Measurements from ENCODE around the gene ANTXRL.
"Not testable (repeated sequence)": the region's sequence is repeated elsewhere in the genome, so short reads cannot be mapped to it uniquely, and the experiment has no call there.

The ANTXRL gene

DNA sequence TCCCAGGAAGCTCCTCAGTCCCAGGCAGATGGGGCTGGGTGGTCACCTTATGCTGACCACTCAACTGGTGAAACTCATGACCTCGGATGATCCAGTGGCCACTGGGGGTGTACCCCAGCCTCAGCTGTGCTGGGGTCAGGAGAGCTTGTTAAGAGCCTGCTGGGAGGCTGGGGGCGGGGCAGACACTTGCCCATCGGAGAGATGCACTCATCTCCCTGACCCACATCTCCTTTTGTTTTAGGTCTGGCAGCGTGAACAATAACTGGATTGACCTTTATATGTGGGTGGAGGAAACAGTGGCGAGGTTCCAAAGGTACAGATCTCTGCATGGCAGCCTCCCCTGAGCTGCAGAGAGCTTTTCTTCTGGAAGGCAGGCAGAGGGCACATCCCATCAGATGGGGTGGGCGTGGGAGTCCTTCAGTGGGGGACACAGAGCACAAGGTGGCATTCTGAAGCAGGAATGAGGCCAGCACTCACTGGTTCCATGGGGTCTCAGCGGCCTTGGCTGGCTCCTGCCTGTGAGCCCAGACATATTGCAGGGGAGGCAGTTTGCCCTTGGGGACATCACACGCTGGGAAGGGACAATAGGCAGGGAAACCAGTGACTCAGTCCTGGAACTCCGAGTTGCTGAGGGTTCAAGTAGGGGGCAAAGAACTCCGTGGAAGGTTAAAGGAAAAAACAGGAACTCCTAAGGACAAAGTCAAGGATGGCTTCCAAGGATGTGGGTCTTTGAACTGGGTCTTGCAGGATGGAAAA, 5.2 kb downstream of the ANTXRL start:
- H3K4me3 ChIP-seq (ENCODE audit: low read depth, low read length): no peak overlapping the region
- DNase-seq (ENCODE audit: low read depth): no peak
- TF ChIP-seq, protein P1, sequence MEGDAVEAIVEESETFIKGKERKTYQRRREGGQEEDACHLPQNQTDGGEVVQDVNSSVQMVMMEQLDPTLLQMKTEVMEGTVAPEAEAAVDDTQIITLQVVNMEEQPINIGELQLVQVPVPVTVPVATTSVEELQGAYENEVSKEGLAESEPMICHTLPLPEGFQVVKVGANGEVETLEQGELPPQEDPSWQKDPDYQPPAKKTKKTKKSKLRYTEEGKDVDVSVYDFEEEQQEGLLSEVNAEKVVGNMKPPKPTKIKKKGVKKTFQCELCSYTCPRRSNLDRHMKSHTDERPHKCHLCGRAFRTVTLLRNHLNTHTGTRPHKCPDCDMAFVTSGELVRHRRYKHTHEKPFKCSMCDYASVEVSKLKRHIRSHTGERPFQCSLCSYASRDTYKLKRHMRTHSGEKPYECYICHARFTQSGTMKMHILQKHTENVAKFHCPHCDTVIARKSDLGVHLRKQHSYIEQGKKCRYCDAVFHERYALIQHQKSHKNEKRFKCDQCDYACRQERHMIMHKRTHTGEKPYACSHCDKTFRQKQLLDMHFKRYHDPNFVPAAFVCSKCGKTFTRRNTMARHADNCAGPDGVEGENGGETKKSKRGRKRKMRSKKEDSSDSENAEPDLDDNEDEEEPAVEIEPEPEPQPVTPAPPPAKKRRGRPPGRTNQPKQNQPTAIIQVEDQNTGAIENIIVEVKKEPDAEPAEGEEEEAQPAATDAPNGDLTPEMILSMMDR (IDR thresholded peaks at IDR 0.05; ENCODE audit: control insufficient read depth, extremely low read depth, insufficient read depth): no peak

DNA sequence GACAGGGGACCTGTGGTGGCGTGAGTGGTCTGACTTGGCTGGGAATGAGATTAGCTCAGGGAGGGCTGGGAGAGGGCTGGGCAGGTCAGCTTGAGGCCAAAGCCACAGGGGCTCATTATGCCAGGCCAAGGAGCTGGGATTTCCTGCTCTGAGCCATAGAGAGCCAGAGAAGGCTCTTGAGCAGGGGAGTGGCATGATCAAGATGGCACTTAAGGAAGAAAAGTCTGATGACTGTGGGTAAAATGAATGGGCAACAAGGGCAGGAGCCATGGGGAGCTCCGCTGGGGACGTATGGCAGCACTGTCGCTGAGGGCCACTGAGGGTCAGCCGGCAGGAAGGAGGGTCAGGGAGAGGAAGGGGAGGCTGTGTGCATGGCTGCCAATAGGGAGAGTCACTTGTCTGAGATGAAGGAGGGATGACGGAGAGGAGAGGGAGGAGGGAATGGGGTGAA, 5.8 kb downstream of the ANTXRL start:
- no peak overlapping the region for H3K4me3 ChIP-seq (ENCODE audit: low read depth, low read length)
- TF ChIP-seq, protein P1 (IDR thresholded peaks at IDR 0.05; ENCODE audit: control insufficient read depth, extremely low read depth, insufficient read depth): no peak
- no peak for DNase-seq (ENCODE audit: low read depth)

DNA sequence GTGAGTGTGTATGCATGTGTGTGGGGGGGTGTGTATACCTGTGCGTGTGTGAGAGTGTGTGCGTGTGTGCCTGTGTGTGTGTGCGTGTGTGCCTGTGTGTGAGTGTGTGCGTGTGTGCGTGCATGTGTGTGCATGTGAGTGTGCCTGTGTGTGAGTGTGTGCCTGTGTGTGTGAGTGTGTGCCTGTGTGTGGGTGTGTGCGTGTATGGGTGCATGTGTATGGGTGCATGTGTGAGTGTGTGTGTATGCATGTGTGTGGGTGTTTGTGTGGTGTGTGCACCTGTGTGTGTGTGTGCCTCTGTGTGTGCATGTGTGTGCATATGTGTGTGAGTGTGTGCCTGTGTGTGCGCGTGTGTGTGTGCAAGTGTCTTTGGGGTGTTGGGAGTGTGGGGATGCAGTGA, 6.4 kb downstream of the ANTXRL start:
- no peak overlapping the region for H3K4me3 ChIP-seq (ENCODE audit: low read depth, low read length)
- TF ChIP-seq, protein P1 (IDR thresholded peaks at IDR 0.05; ENCODE audit: control insufficient read depth, extremely low read depth, insufficient read depth): no peak
- DNase-seq (ENCODE audit: low read depth): no peak

DNA sequence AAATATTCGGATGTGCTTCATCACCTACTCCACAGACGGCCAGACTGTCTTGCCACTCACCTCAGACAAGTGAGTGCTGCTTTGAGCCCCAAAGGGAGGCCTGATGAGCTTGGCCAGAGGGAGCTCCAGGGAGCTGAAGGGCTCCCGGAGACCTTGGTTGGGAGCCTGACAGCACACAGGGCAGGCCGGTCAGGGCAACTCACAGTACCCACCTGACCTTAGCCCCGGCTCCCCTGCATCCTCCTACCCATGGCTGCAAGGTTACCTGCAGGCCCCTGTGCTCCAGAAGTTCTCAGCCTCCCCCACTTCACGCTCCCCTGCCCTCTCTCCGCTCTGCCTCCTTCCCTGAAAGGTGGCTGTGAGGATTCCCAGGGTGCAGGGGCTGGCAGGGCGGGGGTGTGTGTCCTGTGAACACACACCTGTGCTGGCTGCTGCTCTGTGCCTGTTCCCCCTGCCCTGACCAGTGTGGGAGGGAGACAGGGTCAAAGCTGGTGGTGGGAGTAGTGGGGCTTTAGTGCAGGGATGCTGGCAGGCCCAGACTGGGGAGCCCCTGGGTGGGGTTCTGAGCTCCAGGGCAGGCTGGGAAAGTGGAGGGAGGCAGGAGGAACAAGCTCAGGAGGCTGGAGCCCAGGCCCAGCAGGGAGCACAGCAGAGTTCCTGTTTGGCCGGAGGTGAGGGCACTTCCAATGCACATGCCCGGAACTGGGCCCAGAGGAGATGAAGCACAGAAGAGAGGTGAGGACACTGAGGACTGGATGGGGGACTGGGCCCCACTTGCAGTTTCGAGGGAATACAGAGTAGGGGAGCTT, 7.2 kb downstream of the ANTXRL start:
- TF ChIP-seq, protein P1 (IDR thresholded peaks at IDR 0.05; ENCODE audit: control insufficient read depth, extremely low read depth, insufficient read depth): peak; percentile 11; the same call in 1 of the 2 replicates
- DNase-seq (ENCODE audit: low read depth): no peak
- no peak overlapping the region for H3K4me3 ChIP-seq (ENCODE audit: low read depth, low read length)

DNA sequence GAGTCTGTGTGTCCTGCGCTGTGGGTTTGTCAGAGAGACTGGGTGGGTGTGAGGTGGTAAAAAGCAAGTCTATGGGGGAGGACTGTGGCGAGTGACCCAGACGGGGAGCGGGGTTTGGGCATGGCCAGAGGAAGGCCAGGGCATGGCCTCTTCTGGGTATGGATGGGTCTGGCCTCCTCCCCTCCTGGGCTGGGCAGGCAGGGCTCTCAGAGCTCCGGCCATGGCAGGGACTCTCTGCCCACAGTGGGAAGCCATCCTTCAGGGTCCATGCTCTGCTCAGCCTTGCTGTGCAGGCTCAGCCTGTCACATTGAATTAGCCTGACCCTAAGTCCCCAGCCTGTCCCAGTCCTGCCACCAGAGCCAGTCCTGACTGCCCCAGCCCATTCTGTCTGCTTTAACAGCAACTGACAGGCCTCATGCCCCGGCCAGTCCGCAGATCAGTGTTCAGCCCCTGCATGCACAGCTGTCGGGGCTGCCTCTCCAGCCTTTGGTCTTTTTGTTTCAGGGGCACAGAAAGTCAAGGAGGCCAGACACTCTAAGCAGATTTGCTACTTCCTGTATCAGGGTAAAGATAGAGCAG, 7.9 kb downstream of the ANTXRL start:
- TF ChIP-seq, protein P1 (IDR thresholded peaks at IDR 0.05; ENCODE audit: control insufficient read depth, extremely low read depth, insufficient read depth): no peak
- DNase-seq (ENCODE audit: low read depth): no peak
- no peak overlapping the region for H3K4me3 ChIP-seq (ENCODE audit: low read depth, low read length)

DNA sequence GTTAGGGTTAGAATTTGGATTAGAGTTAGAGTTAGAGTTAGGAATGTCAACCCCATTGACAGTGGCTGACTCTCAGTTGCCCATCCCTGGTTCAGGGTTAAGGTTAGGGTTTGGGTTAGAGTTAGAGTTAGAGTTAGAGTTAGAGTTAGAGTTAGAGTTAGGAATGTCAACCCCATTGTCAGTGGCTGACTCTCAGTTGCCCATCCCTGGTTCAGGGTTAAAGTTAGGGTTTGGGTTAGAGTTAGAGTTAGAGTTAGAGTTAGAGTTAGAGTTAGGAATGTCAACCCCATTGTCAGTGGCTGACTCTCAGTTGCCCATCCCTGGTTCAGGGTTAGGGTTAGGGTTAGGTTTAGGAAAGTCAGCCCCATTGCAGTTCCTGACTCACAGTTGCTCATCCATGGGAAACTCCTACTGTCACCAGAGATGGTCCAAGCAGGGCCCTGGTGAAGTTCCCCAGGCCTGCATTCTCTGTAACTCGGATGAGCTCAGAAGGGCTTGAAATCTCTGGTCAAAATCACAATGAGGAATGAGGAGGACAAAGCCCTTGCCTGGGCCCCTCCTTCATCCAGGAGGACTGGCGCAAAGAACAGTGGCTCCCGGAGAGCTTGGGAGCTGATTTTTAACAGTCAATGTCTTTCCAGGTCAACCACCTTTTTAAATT, 8.7 kb downstream of the ANTXRL start:
- not testable (repeated sequence) for DNase-seq (ENCODE audit: low read depth); H3K4me3 ChIP-seq (ENCODE audit: low read depth, low read length)

DNA sequence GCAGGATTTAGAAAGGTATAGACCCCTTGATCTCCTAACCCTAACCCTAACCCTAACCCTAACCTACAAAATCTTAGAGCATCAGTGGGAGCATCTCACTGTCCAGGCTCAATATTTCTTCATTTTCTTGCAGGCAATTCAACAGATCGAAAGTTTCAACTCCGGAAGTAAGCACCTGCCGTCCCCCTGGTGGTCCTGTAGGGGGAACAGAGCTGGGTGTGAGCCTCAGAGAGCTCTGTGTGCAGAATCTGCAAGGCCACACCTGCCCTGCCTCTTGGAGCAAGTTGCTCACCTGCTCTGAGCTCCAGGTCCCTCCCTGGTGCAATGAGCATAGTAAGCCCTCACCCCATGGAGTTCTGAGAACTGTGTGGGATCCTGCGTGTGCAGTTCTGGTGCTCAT, 9.3 kb downstream of the ANTXRL start:
- not testable (repeated sequence) for DNase-seq (ENCODE audit: low read depth)

More for the DNA sequence above, 9.3 kb downstream of the ANTXRL start:
- not testable (repeated sequence) for H3K4me3 ChIP-seq (ENCODE audit: low read depth, low read length)

Measured in LNCaP clone FGC (cell line).